Stimulated activated naive CD8-positive, alpha-beta T cell treated with anti-CD3 and anti-CD28 coated beads, Interleukin-15, Interleukin-2, amounts not matched to agents 100 U/mL and 50 U/mL, for 24 hours (primary cell): Measurements from ENCODE around the gene NECAB2.
"Not testable (repeated sequence)": the region's sequence is repeated elsewhere in the genome, so short reads cannot be mapped to it uniquely, and the experiment has no call there.

Source experiments
- ATAC-seq: fragments of 150-1000 bp; cut with Tn5 transposase; one replicate; pipeline ENCODE4 v1.10.0; 2021
- DNase-seq: peaks from one replicate; pipeline ENCODE4 v3.0.0; 2021

The NECAB2 gene

DNA sequence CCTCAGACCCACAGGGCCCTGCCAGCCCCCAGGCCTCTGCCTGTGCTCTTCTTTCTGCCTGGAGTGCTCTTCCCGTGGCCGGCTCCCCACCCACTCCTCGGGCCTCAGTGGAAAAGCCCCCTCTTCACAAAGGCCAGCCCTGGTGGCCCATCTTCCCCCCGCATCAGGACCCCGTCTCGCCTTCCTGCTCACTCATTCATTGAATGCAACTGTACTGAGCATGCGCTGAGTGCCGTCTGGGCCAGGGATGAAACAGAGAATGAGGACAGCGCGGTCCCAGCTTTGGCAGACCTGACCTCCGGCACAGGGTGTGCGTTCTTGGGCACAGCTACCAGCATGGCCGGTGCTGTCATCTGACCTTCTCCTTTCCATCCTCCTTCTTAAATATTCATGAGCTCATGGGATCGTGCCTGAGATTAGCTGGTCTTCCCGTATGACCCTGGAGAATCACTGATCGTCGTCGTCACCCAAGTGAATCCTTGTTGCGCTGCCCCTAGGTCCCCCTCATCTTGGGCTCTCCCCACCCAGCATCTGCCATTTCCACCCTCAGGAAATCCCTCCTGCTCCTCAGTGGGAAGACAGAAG is 31.4 kb upstream of the NECAB2 start:
- DNase-seq (no peak), ATAC-seq (no peak)

DNA sequence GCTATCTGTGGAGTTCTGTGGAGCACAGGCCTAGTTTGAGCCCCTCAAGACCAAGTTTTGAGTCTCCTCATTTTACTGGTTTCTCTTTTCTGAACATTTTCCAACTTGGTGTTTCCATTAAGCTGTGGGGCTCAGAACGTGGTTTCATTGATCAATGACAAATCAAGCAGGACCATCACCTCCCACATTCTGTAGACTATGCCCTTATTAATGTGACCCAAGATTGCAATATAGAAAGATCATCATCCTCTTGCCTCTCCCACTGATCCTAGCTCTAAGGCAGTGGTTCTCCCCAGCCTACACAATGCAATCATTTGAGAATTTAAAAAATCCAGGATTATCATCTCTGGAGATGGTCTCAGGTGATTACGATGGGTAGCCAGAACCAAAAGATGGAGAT is 30.8 kb upstream of the NECAB2 start:
- ATAC-seq (no peak), DNase-seq (no peak)

DNA sequence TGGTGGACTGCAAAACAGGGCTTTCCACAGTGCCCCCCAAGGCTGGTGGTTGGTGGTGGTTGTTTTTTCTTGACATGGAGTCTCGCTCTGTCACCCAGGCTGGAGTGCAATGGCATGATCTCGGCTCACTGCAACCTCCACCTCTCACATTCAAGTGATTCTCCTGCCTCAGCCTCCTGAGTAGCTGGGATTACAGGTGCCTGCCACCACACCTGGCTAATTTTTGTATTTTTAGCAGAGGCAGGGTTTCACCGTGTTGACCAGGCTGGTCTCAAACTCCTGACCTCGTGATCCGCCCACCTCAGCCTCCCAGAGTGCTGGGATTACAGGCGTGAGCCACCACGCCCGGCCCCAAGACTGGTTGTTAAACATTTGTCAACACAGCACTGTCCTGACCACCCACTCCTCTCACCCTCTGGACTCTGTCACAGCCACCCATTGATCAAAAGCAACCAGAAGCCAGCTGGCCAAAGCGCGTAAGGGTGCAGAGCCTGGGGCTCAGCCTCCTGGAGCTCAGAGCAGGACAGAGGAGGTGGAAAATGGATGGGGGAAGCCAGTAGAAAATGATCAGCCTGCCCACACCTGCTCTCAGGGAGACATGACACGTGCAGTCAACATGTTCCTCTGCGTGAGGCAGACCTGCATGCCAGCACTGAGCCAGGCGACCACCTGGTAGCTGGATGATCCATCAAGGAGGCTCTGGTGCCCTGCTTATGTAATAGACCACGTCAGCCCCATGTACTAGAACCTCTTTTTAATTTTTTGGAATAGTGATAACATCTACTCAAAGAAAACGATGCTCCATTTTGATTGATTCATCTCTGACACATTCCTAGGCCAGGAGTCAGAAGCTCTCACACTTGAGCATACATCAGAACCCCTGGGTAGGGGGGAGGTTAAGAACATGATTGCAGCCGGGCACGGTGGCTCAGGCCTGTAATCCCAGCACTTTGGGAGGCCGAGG is 29.8 kb upstream of the NECAB2 start:
- ATAC-seq = no peak
- DNase-seq = no peak

DNA sequence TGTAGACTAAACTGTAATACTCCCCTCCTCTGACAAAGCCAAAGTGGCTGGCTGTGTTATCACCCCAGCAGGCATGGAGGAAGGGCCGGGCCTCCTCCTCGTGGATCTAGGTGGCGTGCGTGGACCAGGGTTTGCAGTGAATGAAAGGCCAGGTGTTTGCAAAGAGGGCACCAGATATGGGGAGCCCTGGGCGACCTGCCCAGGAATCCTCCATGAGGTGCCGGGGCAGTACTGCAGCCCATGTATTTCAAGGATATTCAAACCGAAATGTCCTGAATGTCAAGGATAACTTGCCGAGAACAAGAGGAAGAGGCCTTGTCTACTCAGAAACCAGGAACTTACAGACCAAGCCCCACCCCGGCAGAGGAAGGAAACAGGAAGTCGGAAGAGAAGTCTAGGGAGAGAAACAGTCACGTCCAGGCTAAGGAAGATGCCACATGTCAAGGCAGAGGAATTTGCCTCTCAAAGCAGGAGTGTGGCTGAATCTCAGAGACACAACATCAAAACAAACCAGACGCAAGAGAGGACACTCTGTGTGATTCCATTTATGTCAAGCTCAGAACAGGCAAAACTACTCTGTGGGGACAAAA is 28.7 kb upstream of the NECAB2 start:
- no peak for ATAC-seq
- DNase-seq = no peak

DNA sequence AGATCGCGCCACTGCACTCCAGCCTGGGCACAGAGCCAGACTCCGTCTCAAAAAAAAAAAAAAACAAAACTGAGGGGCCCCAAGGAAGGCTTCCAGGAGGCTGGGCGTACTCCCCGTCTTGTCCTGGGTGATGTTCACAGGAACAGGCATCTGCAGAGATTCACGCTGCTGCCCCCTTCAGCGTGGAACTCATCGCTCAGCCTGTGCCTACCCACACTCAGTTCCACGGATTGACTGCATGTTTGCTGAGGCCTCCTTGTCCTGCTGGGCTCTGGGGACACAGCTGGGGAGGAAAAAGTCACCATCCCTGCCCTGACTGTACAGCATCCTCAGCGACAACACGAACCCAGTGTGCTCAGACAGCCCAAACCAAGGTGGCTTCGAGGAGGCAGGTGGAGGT is 27.9 kb upstream of the NECAB2 start:
- ATAC-seq (no peak), DNase-seq (no peak)

DNA sequence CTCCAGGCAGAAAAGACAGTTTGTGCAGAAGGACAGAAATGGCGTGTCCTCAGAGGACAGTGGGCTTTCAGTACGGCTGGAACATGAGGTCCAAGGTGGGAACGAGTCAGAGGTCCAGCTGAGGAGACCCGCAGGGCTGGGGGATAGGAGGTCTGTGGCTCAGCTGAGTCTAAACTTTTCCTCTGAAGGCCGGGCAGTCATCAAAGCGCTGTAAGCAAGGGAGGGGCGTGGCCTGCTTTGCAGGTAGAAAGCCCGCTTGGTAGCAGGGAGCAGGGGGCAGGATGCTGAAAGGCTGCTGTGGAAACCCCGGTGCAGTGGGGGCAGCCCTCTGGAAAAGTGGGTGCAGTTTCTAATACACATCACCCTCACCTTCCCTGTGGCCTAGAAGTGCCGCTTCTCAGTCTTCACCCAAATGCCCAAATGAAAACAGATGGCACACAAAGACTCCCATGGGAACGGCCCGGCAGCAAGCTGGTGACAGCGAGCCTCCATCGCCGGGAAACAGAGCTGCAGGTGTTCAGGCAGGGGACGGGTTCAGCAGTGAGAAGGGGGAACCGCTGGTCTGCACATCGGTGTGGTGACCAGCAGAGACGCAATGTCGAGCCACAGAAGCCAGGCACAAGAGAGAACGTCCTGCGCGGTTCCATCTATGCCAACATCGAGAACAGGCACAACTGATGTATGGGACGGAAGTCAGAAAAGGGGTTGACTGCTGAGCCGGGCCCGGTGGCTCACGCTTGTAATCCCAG is 27.2 kb upstream of the NECAB2 start:
- DNase-seq = no peak
- no peak for ATAC-seq

DNA sequence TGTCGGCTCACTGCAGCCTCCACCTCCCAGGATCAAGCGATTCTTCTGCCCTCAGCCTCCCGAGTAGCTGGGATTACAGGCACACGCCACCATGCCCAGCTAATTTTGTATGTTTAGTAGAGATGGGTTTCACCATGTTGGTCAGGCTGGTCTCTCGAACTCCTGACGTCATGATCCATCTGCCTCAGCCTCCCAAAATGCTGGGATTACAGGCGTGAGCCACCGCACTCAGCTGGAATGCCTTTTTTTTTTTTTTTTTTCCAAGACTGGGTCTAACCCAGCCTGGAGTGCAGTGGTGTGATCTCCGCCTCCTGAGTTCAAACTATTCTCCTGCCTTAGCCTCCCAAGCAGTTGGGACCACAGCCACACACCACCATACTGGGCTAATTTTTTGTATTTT is 26.5 kb upstream of the NECAB2 start:
- DNase-seq, ATAC-seq: not testable (repeated sequence)

DNA sequence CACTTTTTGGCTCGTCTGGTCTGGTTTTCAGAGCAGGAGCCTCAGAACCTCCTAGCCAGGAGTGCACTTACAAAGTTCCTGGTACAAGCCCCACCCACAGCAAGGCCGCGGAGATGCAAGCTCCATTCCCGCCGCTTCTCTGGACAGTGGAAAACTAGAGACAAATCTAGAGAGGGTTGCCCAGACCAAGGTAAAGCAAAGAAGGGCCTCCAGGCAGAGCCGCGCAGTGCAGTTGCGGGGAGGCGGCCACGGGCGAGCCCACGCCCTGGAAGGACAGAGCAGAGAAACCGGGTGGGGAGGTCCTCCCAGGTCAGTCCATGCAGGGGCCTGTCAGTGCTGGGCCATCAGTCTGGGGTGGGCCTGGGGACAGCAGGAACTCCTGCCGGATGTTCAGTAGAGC is 26.0 kb upstream of the NECAB2 start:
- no peak for ATAC-seq
- no peak for DNase-seq

DNA sequence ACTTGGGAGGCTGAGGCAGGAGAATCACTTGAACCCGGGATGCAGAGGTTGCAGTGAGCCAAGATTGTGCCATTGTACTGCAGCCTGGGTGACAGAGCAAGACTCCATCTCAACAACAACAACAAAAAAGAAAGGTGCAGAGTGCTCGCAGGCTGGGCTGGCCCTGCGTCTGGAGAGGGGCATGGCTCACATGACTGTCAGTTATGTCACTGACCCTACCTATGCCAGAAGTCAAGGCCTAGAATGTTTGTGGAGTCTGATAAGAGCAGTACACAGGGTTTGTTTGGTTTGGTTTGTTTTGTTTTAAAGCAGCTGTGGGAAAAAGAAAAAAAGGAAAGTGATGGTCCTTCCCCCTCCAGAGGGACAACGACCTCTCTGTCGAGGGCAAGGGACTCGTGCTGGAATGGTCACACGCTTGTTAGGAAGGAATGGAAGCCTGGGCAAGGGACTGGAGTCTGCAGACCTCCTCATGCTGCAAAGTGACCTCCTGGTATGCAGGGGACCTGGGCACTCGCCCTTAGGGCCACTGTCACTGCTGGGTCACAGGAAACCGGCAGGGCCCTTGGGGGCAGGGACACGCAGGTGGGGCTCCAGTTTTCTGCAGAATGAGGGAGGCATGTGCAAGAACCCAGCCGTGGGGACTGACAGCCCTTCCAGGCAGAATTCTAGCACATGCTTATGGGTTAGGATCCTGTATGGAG is 25.1 kb upstream of the NECAB2 start:
- DNase-seq = no peak
- no peak for ATAC-seq

DNA sequence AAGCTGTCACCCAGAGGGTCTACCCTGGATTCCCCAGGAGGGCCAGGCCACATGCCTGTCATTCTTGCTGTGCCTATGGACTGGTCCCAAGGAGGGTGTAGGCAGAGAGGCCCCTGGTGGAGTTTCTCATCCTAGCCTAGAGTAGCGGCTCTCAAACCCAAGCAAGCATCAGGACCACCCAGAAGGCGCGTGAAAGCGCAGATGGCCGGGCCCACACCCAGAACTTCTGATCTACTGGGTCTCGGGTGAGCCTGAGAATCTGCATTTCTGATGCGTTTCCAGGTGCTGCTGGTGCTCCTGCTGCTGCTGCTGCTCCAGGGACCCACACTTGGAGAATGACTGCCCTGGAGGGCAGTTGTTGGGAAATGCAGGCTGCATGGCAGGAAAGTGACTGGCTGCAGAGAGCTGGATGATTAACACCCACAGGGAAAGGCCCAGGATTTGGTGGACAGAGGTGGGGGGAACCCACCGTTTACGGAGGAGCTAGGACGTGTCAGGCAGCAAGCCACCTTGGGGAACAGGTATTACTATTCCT is 24.5 kb upstream of the NECAB2 start:
- ATAC-seq (no peak), DNase-seq (no peak)

DNA sequence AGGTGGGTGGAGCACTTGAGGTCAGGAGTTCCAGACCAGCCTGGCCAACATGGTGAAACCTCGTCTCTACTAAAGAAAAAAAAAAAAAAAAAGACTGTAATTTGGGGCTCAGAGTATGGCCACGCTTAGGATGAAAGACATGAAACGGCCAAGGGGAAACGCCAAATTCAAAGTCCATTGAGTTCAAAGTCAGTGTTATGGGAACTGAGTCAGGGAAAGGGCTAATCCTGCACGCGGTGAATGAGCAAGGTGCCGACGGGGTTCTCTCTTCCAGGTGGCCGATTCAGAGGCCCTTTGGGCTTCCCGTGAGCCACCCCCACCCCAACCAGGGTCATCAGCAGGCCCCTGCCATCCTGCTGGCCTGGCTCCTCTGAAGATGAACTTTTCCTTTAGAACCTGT is 22.5 kb upstream of the NECAB2 start:
- ATAC-seq (no peak), DNase-seq (no peak)

DNA sequence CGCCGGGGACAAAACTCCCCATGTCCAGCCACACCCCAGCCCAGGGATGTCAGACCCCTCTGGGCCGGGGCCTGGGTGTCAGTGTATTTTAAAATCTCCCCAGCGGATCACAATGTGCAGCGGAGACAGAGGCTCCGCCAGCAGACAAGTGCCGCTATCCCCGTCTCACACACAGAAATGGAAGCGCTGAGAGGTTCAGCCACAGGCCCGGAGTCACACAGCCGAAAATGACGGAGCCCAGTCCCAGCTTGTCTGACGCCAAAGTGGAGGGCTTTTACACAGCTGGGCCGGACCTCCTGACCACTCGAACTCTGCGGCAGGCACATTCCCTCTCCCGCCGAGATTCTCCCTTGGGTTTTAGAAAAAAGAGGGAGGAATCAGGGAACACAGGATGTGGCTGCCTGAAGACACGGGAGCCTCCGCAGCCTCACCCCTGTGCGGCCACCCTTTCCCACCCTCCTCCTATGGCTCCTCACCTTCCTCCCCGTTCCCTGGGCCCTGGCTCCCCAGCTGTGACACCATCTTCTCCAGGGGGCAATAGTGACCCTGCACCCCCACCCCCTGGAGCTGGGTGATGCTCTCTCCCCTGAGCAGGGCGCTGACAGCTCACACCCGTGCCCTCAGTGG is 21.8 kb upstream of the NECAB2 start:
- no peak for DNase-seq

DNA sequence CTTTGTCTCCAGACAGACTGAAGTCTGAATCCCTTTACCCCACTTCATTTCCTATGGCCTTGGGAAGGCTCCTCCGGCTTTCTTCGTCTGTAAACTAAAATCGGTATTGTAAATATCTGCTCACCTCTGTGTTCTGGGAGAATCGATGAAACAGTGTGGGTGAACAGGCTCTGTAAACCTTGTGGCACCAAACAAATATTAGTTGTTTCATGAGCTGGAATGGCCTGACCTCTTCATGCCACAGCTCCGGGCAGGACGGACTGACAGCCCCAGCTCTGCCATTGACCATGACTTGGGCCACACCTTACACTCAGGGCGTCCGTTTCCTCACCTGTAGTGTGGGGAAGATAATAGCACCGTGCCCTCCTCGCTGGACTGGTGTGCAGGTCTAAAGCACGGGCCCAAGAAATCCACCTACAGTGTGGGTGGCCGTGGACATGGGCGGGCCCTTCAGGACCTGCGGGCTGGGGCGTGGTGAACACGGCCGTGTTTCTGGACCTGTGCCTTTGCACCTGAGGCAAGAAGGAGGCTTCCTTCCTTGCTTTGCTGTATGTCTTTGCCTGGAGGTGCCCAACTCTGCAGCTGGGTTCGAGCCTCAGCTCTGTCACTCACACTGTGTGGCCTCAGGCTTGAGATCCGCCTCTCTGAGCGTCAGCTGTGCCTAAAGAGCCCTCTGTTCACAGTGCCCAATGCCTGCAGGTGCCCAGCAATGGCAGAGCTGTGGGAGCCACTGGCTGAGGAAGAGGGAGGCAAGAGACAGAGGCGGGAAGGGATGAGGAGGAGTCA is 21.1 kb upstream of the NECAB2 start:
- ATAC-seq (no peak), DNase-seq (no peak)

More for the DNA sequence above, 21.8 kb upstream of the NECAB2 start:
- ATAC-seq = peak; percentile 9

DNA sequence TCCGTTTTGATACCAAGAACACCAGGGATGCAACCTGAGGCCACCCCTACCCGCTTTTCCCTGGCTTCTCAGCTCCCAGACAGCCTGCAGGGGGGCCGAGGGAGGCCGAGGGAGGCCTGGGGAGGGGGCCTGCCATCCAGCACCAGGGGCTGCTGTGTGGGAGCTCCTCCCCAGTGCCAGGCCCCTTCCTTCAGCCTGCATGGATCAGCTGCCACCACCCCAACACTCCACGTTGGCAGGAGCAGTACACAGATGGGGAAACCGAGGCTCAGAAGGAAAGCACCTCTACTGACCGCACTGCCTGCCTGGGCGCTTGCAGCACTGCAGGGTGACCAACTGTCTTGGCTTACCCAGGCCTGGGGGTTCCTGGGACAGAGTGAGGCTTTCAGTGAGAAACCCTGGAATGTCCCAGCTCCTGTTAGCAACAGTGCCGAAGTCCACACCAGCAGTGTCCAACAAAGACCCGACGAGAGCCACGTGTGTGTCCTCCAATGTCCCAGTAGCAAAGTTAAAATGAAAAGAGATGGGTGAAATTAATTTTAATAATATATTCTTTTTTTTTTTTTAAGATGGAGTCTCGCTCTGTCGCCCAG is 20.3 kb upstream of the NECAB2 start:
- ATAC-seq = no peak
- DNase-seq = no peak

DNA sequence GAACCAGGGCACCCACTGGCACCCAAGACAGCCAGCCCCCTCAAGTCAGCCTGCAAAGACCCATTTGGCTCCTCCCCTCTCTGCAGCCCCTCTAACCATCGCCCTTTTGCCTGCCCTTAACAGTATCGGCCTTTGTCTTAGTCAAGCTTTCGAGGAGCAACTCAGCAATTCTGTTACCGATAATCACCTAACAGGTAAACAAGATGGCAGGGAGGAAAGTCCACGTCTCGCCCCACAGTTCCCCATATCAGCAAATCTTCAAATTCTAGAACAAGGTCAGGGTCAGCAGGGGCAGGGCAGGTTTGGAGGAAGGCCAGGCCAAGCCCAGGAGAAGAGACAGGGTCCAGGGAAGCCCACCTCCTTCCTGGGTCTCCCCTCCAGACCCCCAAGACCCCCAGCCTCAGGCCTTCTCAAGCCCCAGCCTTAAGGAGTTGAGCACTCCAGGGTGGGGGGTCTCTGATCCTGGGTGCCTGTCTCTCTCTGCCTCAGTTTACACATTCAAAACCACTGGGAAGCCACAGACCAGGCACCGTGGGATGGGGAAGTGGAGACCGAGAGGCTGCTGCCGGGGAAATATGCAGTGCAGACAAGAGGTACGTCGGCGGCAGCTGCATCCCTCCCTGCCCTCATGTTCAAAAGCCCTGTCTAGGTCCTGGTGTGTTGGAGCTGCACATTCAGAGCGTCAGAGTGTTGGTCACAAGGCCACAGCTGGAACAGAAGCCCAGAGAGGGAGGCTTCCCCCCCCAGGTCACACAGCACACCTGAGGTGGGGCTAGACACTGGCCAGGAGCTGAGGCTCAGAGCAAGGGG is 18.9 kb upstream of the NECAB2 start:
- DNase-seq (no peak), ATAC-seq (no peak)

DNA sequence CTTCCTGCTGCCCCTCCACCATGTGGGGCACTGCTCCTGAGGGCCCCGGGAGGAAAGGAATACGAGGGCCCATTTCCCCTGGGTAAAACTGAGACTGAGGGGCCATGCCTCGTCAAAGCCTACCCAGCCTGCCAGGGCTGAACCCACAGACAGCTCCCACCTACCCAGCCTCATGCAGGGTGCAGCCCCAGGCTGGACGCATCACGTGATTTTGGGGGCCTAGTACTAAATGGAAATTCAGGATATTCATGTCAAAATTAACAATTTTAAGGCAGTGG is 18.4 kb upstream of the NECAB2 start:
- DNase-seq (no peak), ATAC-seq (no peak)

DNA sequence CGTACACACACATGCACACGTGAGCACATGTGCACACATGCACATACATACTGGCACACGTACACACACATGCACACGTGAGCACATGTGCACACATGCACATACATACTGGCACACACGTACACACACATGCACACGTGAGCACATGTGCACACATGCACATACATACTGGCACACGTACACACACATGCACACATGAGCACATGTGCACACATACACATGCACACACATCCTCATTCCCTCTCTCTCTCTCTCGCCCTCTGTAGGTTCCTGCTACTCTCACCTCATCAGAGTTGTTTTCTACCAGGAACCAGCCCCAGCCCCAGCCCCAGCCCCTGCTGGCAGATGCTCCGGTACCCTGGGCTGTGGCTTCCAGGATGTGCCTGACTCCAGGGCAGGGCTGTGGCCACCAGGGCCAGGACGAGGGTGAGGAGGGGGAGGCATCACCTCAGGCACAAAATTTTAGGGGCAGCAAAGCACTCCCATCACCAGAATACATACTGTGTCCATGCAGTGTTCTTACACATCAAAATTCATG is 17.1 kb upstream of the NECAB2 start:
- ATAC-seq, DNase-seq: not testable (repeated sequence)

DNA sequence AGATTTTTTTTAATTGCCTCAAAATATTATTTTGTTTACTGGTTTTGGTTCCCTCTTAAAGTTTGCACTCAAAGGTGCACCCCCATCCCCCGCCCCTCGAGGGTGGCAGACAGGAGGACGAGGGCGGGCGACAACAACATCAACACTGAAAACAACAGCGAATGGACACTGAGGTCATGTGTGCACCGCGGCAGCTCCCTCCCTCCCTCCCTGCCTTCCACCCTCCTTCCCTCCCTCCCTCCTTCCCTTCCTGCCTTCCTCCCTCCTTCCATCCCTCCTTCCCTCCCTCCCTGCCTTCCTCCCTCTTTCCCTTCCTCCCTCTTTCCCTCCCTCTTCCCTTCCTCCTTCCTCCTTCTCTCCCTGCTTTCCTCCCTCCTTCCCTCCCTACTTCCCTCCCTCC is 16.5 kb upstream of the NECAB2 start:
- no peak for ATAC-seq

DNA sequence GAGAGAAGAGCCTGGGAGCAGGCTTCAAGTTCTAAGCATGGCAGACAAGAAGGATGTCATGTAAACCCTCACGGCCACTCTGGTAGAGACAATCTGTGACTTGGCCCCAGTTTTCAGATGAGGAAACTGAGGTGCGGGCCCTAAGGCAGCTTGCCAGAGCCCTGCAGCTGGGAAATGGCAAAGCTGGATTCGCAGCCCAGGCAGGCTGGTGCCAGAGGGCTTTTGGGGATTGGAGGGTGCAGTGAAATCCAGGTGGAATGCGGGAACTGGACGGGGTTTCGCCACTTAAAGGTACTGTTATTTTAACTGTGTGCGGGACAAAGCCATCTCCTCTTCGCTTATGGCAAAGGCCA is 15.5 kb upstream of the NECAB2 start:
- no peak for DNase-seq
- no peak for ATAC-seq

More for the DNA sequence above, 16.5 kb upstream of the NECAB2 start:
- DNase-seq = no peak
